ENCODE results near the gene EDARADD.
A peak's percentile ranks its signal among the peaks of the same experiment; 100 is the strongest.

The EDARADD gene

DNA sequence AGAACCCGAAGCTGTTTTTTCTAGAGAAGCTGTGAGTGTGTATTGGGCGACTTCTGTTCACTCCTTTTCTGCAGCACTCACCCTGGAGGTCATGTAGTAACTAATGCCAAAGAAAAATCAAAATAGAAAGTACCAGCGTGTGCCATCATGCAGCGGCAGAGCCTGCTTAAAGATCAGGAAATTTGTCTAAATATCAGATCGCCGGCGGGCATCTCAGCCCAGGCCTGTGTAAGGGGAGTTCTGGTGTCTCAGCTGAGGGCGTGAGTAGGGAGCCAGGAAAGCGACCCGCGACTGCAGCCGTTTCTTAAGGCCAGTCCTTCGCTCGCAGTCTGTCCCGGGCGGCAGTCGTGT, 768 bp downstream of the EDARADD start:
- Histone ChIP-seq H2AFZ (ENCODE audit: low read length, unreplicated experiment) (peak overlapping the region; percentile 95), H3K27ac (ENCODE audit: low read depth, low read length) (no peak overlapping the region), H3K36me3 (ENCODE audit: insufficient read depth, low read length) (no peaks in the 10 kb centered on the region), H3K79me2 (ENCODE audit: control insufficient read depth, insufficient read depth, low read length, unreplicated experiment) (no peaks in the 10 kb centered on the region), H3K27me3 (ENCODE audit: insufficient read depth, low read length) (peaks cover 79% of the 10 kb centered on the region), H3K4me1 (ENCODE audit: control insufficient read depth, insufficient read depth, low read length, unreplicated experiment) (no peaks in the 10 kb centered on the region), H3K4me3 (ENCODE audit: low read depth, low read length) (peak overlapping the region; percentile 80)

DNA sequence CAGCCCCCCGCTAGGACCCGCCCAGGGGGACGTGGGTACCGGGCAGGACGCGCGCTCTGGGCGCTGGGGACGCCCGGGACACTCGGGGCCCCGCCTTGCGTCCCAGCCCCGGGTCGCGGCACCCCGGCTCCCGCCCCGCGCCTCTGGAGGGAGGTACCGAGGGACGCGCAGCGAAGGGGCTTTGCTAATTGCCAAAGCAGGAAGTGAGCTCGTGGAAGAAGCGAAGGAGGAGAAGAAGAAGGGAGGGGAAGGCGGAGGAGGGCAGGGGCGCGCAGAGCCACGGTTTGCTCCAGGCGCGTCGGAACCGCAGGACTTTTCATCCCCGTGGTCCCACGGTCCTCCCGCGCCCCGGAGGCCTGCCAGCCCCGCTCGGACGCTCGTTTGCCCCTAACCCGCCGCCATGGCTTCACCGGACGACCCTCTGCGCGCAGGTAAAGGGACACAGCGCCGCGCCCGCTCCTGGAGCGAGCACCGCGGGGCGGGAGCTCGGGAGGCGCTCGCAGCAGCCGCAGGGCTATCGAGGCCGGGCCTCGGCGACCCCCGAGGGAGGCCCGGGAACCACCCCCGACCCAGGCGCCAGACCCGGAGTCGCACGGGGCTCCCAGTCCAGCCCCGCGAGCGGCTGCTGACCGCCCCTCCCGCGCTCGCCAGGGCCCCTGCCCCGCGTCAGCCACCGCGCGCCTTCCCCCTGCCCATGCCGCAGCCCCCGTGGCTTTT, 1.3 kb downstream of the EDARADD start:
- H3K27me3 ChIP-seq (ENCODE audit: insufficient read depth, low read length): peaks cover 84% of the 10 kb centered on the region
- H2AFZ ChIP-seq (ENCODE audit: low read length, unreplicated experiment): peak overlapping the region; percentile 95
- H3K4me3 ChIP-seq (ENCODE audit: low read depth, low read length): peak overlapping the region; percentile 80

GRCh38 chr1:236395947-236396664, 2.0 kb downstream of the EDARADD start:
- no peaks in the 10 kb centered on the region for H3K36me3 ChIP-seq (ENCODE audit: insufficient read depth, low read length)
- H3K79me2 ChIP-seq (ENCODE audit: control insufficient read depth, insufficient read depth, low read length, unreplicated experiment): no peaks in the 10 kb centered on the region
- H3K4me1 ChIP-seq (ENCODE audit: control insufficient read depth, insufficient read depth, low read length, unreplicated experiment): no peaks in the 10 kb centered on the region
- H3K4me3 ChIP-seq (ENCODE audit: low read depth, low read length): peak overlapping the region; percentile 80
- no peak overlapping the region for H3K27ac ChIP-seq (ENCODE audit: low read depth, low read length)
- H3K27me3 ChIP-seq (ENCODE audit: insufficient read depth, low read length): peaks cover 84% of the 10 kb centered on the region
- peak overlapping the region; percentile 95 for H2AFZ ChIP-seq (ENCODE audit: low read length, unreplicated experiment)

More for the DNA sequence above, 1.3 kb downstream of the EDARADD start:
- H3K79me2 ChIP-seq (ENCODE audit: control insufficient read depth, insufficient read depth, low read length, unreplicated experiment): no peaks in the 10 kb centered on the region
- H3K36me3 ChIP-seq (ENCODE audit: insufficient read depth, low read length): no peaks in the 10 kb centered on the region
- H3K27ac ChIP-seq (ENCODE audit: low read depth, low read length): no peak overlapping the region
- no peaks in the 10 kb centered on the region for H3K4me1 ChIP-seq (ENCODE audit: control insufficient read depth, insufficient read depth, low read length, unreplicated experiment)

DNA sequence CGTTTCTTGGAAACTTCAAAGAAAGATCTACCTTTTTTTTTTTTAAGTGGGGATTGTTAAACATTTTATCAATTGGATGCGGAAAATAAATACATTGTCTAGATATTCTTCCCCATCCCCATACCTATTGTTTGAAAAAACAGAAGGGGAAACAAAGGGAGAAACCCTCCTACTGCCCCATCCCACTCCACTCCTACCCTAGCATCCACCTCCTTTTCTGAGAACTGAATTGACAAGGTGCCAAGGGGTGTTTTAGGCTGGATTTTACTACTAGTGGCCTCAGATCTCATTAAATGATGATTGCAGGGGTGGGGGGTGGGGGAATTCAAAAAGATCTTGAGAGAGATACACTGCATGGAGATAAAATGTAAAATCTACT, 2.6 kb downstream of the EDARADD start:
- Histone ChIP-seq H3K4me3 (ENCODE audit: low read depth, low read length) (no peak overlapping the region), H3K4me1 (ENCODE audit: control insufficient read depth, insufficient read depth, low read length, unreplicated experiment) (no peaks in the 10 kb centered on the region), H3K79me2 (ENCODE audit: control insufficient read depth, insufficient read depth, low read length, unreplicated experiment) (no peaks in the 10 kb centered on the region), H3K27ac (ENCODE audit: low read depth, low read length) (no peak overlapping the region), H3K36me3 (ENCODE audit: insufficient read depth, low read length) (no peaks in the 10 kb centered on the region), H2AFZ (ENCODE audit: low read length, unreplicated experiment) (no peak overlapping the region), H3K27me3 (ENCODE audit: insufficient read depth, low read length) (peaks cover 85% of the 10 kb centered on the region)

- Histone ChIP-seq H3K36me3 (ENCODE audit: insufficient read depth, low read length) (no peaks in the 10 kb centered on the region), H3K27me3 (ENCODE audit: insufficient read depth, low read length) (peaks cover 80% of the 10 kb centered on the region), H3K4me1 (ENCODE audit: control insufficient read depth, insufficient read depth, low read length, unreplicated experiment) (no peaks in the 10 kb centered on the region), H3K27ac (ENCODE audit: low read depth, low read length) (no peak overlapping the region), H2AFZ (ENCODE audit: low read length, unreplicated experiment) (no peak overlapping the region), H3K79me2 (ENCODE audit: control insufficient read depth, insufficient read depth, low read length, unreplicated experiment) (no peaks in the 10 kb centered on the region), H3K4me3 (ENCODE audit: low read depth, low read length) (no peak overlapping the region)
Observed at GRCh38 chr1:236397173-236397759, 3.2 kb downstream of the EDARADD start.

DNA sequence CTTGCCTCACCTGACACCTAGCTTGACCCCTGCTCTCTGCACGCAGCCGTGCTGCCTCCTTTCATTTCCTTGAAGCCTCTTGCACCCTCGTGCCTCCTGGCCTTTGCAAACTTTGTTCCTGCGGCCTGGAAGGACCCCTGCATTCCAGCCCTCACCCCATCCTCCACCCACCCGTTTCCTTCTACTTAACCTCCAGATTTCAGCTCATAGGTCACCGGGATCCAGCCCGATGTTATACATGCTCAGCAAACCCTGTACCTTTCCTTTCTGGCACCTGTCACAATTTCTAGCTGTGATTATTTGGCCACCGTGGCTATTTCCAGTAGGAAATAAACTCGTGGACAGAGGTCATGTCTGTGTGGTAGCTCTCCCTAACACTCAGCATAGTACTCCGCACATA, 4.5 kb downstream of the EDARADD start:
- no peaks in the 10 kb centered on the region for H3K4me1 ChIP-seq (ENCODE audit: control insufficient read depth, insufficient read depth, low read length, unreplicated experiment)
- no peaks in the 10 kb centered on the region for H3K36me3 ChIP-seq (ENCODE audit: insufficient read depth, low read length)
- H3K27ac ChIP-seq (ENCODE audit: low read depth, low read length): no peak overlapping the region
- peaks cover 79% of the 10 kb centered on the region for H3K27me3 ChIP-seq (ENCODE audit: insufficient read depth, low read length)
- no peaks in the 10 kb centered on the region for H3K79me2 ChIP-seq (ENCODE audit: control insufficient read depth, insufficient read depth, low read length, unreplicated experiment)
- no peak overlapping the region for H2AFZ ChIP-seq (ENCODE audit: low read length, unreplicated experiment)
- H3K4me3 ChIP-seq (ENCODE audit: low read depth, low read length): no peak overlapping the region

GRCh38 chr1:236400061-236400603, 6.0 kb downstream of the EDARADD start:
- no peak overlapping the region for H3K4me3 ChIP-seq (ENCODE audit: low read depth, low read length)
- no peaks in the 10 kb centered on the region for H3K36me3 ChIP-seq (ENCODE audit: insufficient read depth, low read length)
- no peak overlapping the region for H3K27ac ChIP-seq (ENCODE audit: low read depth, low read length)
- H2AFZ ChIP-seq (ENCODE audit: low read length, unreplicated experiment): no peak overlapping the region
- peaks cover 73% of the 10 kb centered on the region for H3K27me3 ChIP-seq (ENCODE audit: insufficient read depth, low read length)
- no peaks in the 10 kb centered on the region for H3K4me1 ChIP-seq (ENCODE audit: control insufficient read depth, insufficient read depth, low read length, unreplicated experiment)
- H3K79me2 ChIP-seq (ENCODE audit: control insufficient read depth, insufficient read depth, low read length, unreplicated experiment): no peaks in the 10 kb centered on the region

DNA sequence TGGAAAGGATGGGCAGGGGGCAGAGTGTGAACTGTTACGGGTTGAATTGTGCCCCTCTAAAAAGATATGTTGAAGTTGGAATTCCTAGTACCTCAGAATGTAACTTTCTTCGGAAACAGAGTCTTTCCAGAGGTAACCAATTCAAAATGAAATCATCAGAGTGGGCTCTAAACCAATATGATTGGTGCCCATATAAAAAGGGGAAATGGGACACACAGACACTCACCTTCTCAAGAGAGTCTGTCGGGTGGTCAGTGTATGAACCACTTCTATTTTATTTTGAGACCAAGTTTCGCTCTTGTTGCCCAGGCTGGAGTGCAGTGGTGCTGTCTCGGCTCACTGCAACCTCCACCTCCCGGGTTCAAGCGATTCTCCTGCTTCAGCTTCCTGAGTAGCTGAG, 7.6 kb downstream of the EDARADD start:
- no peak overlapping the region for H3K27ac ChIP-seq (ENCODE audit: low read depth, low read length)
- no peak overlapping the region for H2AFZ ChIP-seq (ENCODE audit: low read length, unreplicated experiment)
- no peak overlapping the region for H3K4me3 ChIP-seq (ENCODE audit: low read depth, low read length)

GRCh38 chr1:236403905-236404696, 10.0 kb downstream of the EDARADD start:
- H3K27ac ChIP-seq (ENCODE audit: low read depth, low read length): no peak overlapping the region
- H3K4me1 ChIP-seq (ENCODE audit: control insufficient read depth, insufficient read depth, low read length, unreplicated experiment): no peaks in the 10 kb centered on the region
- H3K79me2 ChIP-seq (ENCODE audit: control insufficient read depth, insufficient read depth, low read length, unreplicated experiment): no peaks in the 10 kb centered on the region

More for the DNA sequence above, 7.6 kb downstream of the EDARADD start:
- no peaks in the 10 kb centered on the region for H3K4me1 ChIP-seq (ENCODE audit: control insufficient read depth, insufficient read depth, low read length, unreplicated experiment)
- no peaks in the 10 kb centered on the region for H3K79me2 ChIP-seq (ENCODE audit: control insufficient read depth, insufficient read depth, low read length, unreplicated experiment)
- no peaks in the 10 kb centered on the region for H3K36me3 ChIP-seq (ENCODE audit: insufficient read depth, low read length)
- peaks cover 67% of the 10 kb centered on the region for H3K27me3 ChIP-seq (ENCODE audit: insufficient read depth, low read length)

DNA sequence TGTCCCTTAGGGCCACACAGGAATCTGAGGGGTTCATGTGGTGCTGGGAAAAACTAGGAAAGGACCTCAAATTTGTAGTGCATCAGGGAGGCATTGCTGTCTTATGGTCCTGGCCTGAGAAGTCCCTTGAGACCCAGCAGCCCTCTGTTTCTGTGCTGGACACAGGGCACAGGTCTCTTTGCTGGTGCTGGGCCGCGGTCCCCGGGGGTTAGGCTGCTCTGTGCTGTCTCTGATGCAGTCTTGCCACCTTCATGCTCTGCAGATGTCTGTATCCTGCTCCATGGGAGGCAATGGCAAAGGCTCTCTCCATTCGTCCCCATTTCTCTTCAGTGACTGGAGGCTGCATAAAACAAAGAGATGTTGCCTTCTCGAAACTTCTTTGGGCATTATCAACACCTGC, 13.0 kb downstream of the EDARADD start:
- H3K79me2 ChIP-seq (ENCODE audit: control insufficient read depth, insufficient read depth, low read length, unreplicated experiment): no peaks in the 10 kb centered on the region
- H2AFZ ChIP-seq (ENCODE audit: low read length, unreplicated experiment): no peak overlapping the region
- H3K4me3 ChIP-seq (ENCODE audit: low read depth, low read length): no peak overlapping the region
- no peaks in the 10 kb centered on the region for H3K36me3 ChIP-seq (ENCODE audit: insufficient read depth, low read length)
- H3K27me3 ChIP-seq (ENCODE audit: insufficient read depth, low read length): peaks cover 50% of the 10 kb centered on the region
- no peaks in the 10 kb centered on the region for H3K4me1 ChIP-seq (ENCODE audit: control insufficient read depth, insufficient read depth, low read length, unreplicated experiment)
- H3K27ac ChIP-seq (ENCODE audit: low read depth, low read length): no peak overlapping the region

More at GRCh38 chr1:236403905-236404696, 10.0 kb downstream of the EDARADD start:
- Histone ChIP-seq H3K36me3 (ENCODE audit: insufficient read depth, low read length) (no peaks in the 10 kb centered on the region), H3K4me3 (ENCODE audit: low read depth, low read length) (no peak overlapping the region), H2AFZ (ENCODE audit: low read length, unreplicated experiment) (no peak overlapping the region), H3K27me3 (ENCODE audit: insufficient read depth, low read length) (peaks cover 61% of the 10 kb centered on the region)

All from ACC112 (cell line).